T47D (cell line): ENCODE measurements around the gene MIX23.

ENCODE experiments used
- DNase-seq, 2 experiments: peaks; one replicate each; pipeline versions ENCODE4 v3.0.0 to v3.0.0-alpha.2; 2011 to 2012; ENCODE audit warnings: low read depth in 1 of 2, low spot score in 1 of 2
- JUND ChIP-seq: IDR thresholded peaks from 2 replicates; pipeline ENCODE4 v1.6.1; 2012; ENCODE audit warnings: low read depth
- in situ Hi-C: cut with HindIII; loops from 2 replicates; pipeline ENCODE4 v1.10.0; 2016; ENCODE audit warnings: low sequenced_read_pairs, low pct_unique_long_range_greater_than_20kb

The MIX23 gene

DNA sequence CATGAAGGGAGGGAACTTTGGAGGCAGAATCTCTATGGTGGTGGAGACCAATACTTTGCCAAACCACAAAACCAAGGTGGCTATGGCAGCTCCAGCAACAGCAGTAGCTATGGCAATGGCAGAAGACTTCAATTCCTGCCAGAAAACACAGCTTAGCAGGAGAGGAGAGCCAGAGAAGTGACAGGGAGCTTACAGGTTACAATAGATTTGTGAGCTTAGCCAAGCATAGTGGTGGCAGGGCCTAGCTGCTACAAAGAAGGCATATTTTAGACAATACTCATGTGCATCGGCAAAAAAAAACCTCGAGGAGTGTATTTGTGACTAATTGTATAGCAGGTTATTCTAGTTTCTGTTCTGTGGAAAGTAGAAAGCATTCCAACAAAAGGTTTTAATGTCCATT lies 64.4 kb downstream of the MIX23 start:
- TF ChIP-seq JUND = no peak
- in situ Hi-C loops = no loop called here
- DNase-seq = no peak

DNA sequence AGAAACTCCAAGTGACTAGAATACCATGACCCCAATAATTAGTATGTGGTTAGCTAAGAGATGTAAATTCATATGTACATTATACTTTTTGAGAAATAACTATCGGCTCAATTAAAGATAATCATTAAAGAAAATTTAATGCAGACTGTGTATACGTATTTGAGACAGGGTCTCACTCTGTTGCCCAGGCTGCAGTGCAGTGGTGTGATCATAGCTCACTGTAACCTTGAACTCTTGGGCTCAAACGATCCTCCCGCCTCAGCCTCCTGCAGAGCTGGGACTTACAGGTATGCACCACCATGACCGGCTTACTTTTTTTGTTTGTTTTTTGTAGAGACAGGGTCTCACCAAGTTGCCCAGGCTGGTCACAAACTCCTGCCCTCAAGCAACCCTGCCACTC lies 66.7 kb downstream of the MIX23 start:
- no peak for DNase-seq
- no peak for TF ChIP-seq JUND
- in situ Hi-C loops = no loop called here

DNA sequence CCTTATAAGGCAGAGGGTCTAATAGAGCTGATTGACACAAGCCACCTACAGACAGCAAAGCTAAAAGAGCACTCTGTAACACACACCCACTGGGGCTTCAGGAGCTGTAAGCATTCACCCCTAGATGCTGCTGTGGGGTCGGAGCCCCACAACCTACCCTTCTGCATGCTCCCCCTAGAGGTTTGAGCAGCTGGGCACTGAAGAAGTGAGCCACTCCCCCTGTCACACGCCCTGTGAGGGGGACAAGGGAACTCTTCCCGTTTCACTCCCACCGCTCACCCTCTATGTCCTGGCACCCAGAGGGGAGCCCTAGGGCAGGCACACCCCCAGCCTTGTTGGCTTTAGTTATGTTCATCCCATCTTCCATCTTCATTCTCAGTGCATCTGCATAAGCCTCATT lies 67.4 kb downstream of the MIX23 start:
- no peak for DNase-seq
- in situ Hi-C loops = no loop called here
- TF ChIP-seq JUND = no peak

GRCh38 chr3:122314228-122314876 lies 68.7 kb downstream of the MIX23 start:
- no peak for TF ChIP-seq JUND
- in situ Hi-C loops = no loop called here
- no peak for DNase-seq

DNA sequence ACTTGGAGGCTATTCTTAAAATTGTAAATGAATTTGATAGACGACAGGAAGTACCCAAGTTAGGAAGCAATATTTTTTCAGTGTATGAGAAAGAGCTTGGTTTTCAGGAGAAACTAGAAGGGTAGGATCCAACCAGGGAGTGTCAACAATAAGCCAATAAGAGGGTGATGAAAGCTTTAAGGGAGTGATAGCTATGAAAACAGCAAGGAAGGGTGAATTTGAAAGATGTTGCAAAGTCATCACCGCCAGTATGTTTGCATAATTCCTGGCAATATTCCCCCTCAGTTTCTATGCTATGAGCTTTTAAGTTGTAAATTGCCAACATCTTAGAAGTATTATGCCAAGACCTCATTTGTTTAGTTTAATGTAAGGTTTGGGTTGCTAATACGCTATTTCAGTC lies 69.8 kb downstream of the MIX23 start:
- DNase-seq = no peak
- in situ Hi-C loops = no loop called here
- TF ChIP-seq JUND = no peak

GRCh38 chr3:122312826-122313225 lies 70.2 kb downstream of the MIX23 start:
- in situ Hi-C loops = no loop called here
- DNase-seq = no peak
- TF ChIP-seq JUND = no peak

GRCh38 chr3:122310361-122310760 lies 72.7 kb downstream of the MIX23 start:
- TF ChIP-seq JUND = no peak
- in situ Hi-C loops = no loop called here

More at GRCh38 chr3:122310361-122310760, 72.7 kb downstream of the MIX23 start:
- no peak for DNase-seq
